ENCODE data around the gene RPL26.
"Not testable (repeated sequence)": the region's sequence is repeated elsewhere in the genome, so short reads cannot be mapped to it uniquely, and the experiment has no call there.

RPL26 gene

GRCh38 chr17:8366231-8366630, 16.8 kb downstream of the RPL26 start:
- no peak for DNase-seq (ENCODE audit: low read depth in 2 of 2)

- DNase-seq (ENCODE audit: low read depth in 2 of 2) = no peak
These were observed 17.9 kb downstream of the RPL26 start for GRCh38 chr17:8365143-8365542.

- DNase-seq (ENCODE audit: low read depth in 2 of 2) = no peak
These were observed 20.2 kb downstream of the RPL26 start for GRCh38 chr17:8362651-8363332.

- no peak for DNase-seq (ENCODE audit: low read depth in 2 of 2)
These were observed 22.2 kb downstream of the RPL26 start for GRCh38 chr17:8360751-8361150.

- no peak for DNase-seq (ENCODE audit: low read depth in 2 of 2)
These were observed 22.7 kb downstream of the RPL26 start for GRCh38 chr17:8360260-8360659.

- no peak for DNase-seq (ENCODE audit: low read depth in 2 of 2)
These were observed 23.2 kb downstream of the RPL26 start for GRCh38 chr17:8359769-8360168.

- DNase-seq (ENCODE audit: low read depth in 2 of 2) = no peak
These were observed 25.1 kb downstream of the RPL26 start for GRCh38 chr17:8357910-8358309.

- DNase-seq (ENCODE audit: low read depth in 2 of 2) = no peak
These were observed 28.8 kb downstream of the RPL26 start for GRCh38 chr17:8354236-8354635.

GRCh38 chr17:8353736-8354135, 29.3 kb downstream of the RPL26 start:
- DNase-seq (ENCODE audit: low read depth in 2 of 2) = no peak

GRCh38 chr17:8350339-8350738, 32.7 kb downstream of the RPL26 start:
- DNase-seq (ENCODE audit: low read depth in 2 of 2) = no peak

GRCh38 chr17:8347001-8347400, 36.0 kb downstream of the RPL26 start:
- not testable (repeated sequence) for DNase-seq (ENCODE audit: low read depth in 2 of 2)

- no peak for DNase-seq (ENCODE audit: low read depth in 2 of 2)
These were observed 36.9 kb downstream of the RPL26 start for GRCh38 chr17:8345951-8346665.

- no peak for DNase-seq (ENCODE audit: low read depth in 2 of 2)
These were observed 37.8 kb downstream of the RPL26 start for GRCh38 chr17:8345052-8345690.

GRCh38 chr17:8341456-8341855, 41.5 kb downstream of the RPL26 start:
- no peak for DNase-seq (ENCODE audit: low read depth in 2 of 2)

GRCh38 chr17:8339540-8339939, 43.5 kb downstream of the RPL26 start, which contains the start of gene ODF4:
ODF4 (plus strand) TSS chr17:8339840; CDS start chr17:8340052, 212 bp downstream.
- no peak for DNase-seq (ENCODE audit: low read depth in 2 of 2)

- DNase-seq (ENCODE audit: low read depth in 2 of 2) = no peak
These were observed 44.2 kb downstream of the RPL26 start for GRCh38 chr17:8338753-8339140.

- no peak for DNase-seq (ENCODE audit: low read depth in 2 of 2)
These were observed 44.9 kb downstream of the RPL26 start for GRCh38 chr17:8337802-8338752.

- no peak for DNase-seq (ENCODE audit: low read depth in 2 of 2)
These were observed 49.7 kb downstream of the RPL26 start for GRCh38 chr17:8333281-8333680.

- no peak for DNase-seq (ENCODE audit: low read depth in 2 of 2)
These were observed 50.3 kb downstream of the RPL26 start for GRCh38 chr17:8332688-8333087.

- no peak for DNase-seq (ENCODE audit: low read depth in 2 of 2)
These were observed 50.9 kb downstream of the RPL26 start for GRCh38 chr17:8332128-8332527.
